Adrenal gland (tissue), 5 donors: ENCODE measurements around the gene CFAP298.

Experiments
- POLR2A ChIP-seq, 2 donors: fragments of 450-650 bp; IDR thresholded peaks; one replicate each; pipeline ENCODE4 v1.6.1; 2017; ENCODE audit warnings: antibody characterized with exemption in 2 of 2, mild to moderate bottlenecking in 2 of 2, moderate library complexity in 1 of 2
- TF ChIP-seq, protein P1 (sequence below), 6 experiments: fragments of 450-650 bp in 4 of 6; fragments of 200-600 bp in 2 of 6; sonication (generic) in 1 of 6; IDR thresholded peaks; 1 replicate in 5 of 6; 2 replicates in 1 of 6; pipeline versions ENCODE4 v1.5.1 to v1.8.0; 2016 to 2021; ENCODE audit warnings: antibody characterized with exemption in 6 of 6, mild to moderate bottlenecking in 2 of 6, moderate library complexity in 1 of 6
- donor health status: DM: no; HTN: no; CAD: no.

DNA sequence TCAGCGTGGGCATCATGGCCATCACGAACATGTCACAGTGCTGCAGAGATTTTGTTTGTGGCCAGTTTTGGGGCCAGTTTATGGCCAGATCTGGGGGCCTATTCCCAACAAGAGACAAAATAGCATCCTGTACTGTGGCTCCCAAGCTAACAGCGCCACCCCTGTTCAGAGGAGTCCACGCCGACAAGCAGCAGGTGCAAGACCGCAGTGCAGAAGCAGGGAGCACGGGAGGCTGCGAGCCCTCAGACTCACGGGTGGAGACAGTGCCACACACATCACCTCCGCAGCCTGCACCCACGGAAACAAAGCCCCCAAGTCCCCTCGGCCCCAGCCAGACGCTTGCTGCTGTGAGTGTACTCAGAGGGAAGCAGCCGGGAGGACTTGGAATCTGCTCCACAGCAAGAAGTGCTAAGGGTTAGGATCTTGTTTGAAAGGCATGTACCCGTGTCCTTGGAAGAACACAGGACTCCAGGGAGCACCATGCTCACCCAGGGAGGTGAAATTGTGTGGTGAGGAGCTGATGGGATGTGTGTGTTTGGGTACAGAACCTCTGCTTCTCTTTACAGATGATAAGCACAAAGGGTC, 34.0 kb downstream of the CFAP298 start:
- TF ChIP-seq, protein P1, sequence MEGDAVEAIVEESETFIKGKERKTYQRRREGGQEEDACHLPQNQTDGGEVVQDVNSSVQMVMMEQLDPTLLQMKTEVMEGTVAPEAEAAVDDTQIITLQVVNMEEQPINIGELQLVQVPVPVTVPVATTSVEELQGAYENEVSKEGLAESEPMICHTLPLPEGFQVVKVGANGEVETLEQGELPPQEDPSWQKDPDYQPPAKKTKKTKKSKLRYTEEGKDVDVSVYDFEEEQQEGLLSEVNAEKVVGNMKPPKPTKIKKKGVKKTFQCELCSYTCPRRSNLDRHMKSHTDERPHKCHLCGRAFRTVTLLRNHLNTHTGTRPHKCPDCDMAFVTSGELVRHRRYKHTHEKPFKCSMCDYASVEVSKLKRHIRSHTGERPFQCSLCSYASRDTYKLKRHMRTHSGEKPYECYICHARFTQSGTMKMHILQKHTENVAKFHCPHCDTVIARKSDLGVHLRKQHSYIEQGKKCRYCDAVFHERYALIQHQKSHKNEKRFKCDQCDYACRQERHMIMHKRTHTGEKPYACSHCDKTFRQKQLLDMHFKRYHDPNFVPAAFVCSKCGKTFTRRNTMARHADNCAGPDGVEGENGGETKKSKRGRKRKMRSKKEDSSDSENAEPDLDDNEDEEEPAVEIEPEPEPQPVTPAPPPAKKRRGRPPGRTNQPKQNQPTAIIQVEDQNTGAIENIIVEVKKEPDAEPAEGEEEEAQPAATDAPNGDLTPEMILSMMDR (IDR thresholded peaks at IDR 0.05): no peak
- TF ChIP-seq POLR2A (IDR thresholded peaks at IDR 0.05): no peak
